Stimulated activated CD4-positive, alpha-beta T cell treated with anti-CD3 and anti-CD28 coated beads, Interleukin-4, amount 100 ng/mL, for 4 hours (primary cell): ENCODE data around the gene ACKR2.

Experiments
- DNase-seq, 2 experiments: peaks; one replicate each; pipeline ENCODE4 v3.0.0-alpha.2; 2020

ACKR2 gene

DNA sequence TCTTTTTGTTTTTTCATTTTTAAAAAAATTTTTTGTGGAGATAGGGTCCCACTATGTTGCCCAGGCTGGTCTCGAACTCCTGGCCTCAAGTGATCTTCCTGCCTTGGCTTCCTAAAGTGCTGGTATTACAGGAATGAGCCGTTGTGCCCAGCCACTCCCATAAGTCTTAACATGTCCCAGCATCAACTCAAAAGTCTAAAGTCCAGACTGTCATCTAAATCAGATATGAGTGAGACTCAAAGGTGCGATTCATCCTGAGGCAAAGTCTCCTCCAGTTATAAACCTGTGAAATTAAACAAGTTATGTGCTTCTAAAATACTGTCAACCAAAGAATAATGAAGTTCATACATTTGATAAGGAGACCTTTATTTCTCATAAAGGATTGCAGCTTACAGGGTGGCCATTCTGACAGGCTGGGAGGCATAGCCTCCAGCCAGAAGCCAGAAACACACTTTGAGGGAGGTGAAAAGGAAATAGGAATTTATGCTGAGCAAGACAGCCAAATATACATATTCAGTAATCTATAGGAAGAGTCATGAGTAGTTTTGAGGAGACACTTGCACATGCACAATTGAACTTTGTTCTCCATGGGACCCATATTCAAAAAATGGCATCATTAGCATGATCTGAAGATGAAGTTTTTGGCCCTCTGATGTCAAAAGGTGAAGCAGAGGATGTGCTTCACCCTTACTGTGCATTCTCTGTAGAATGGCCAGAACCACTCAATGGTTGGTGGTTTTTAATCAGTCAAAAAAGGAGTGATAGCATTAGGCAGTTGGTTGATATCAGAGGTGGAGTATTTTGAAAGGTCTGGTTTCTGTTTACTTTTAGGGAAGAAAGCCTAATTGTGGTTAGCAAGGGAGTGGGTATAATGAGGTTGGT is 85.7 kb downstream of the ACKR2 start:
- DNase-seq, result no peak

DNA sequence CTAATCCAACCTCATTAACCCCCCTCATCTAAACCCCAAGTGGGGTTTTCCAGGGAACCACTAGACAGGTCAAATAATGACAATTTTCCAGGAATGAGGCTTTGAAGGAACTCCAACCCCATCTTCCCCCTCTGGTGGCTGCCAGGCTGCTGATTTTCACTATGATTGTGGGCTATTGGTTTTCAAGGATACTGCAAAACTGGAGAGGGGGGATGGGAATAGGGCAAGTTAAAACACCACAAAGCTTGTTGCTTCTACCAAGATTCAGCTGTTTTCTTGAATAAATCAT is 86.3 kb downstream of the ACKR2 start:
- no peak for DNase-seq

- no peak for DNase-seq
These were observed 89.8 kb downstream of the ACKR2 start for GRCh38 chr3:42898896-42899675.

DNA sequence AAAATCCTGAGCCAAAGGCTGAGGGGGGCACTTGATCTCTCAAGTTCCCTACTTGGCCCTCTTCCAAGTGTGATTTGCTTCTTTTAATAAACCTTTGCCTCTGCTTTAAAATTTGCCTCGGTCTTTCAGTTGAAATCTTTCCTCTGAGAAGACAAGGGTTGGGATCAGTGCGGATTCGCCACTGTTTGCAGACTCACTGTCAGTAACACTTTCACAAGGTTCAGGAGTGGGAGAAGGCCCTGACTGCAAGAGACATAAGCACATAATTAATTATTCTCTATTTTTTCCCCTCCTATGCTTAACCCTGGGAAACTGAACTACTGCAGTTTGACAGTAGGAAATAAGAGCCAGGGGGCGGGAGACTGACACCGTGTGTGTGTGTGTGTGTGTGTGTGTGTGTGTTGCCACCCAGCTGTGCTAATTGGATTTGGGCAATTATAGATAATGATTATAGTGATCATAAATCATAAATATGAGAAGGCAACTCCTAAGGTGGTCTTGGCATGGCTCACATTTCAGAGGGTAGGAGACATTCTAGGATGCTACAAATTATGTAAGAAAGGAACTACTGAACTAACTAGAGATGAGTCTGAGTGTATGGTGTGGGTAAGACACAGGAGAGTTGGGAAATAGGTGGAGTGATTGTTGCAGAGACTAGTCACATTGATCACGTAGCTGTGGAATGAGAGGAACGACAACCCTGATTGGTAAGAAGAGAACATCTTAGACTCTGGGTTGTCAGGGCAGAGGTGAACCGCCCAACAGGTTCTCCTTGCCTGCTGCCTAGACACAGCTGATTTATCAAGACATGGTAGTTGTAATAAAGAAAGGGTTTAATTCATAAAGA is 91.2 kb downstream of the ACKR2 start:
- DNase-seq, result no peak

- no peak for DNase-seq
These were observed 91.8 kb downstream of the ACKR2 start for GRCh38 chr3:42901073-42901415.

GRCh38 chr3:42902257-42902656 is 93.0 kb downstream of the ACKR2 start:
- DNase-seq, result no peak

GRCh38 chr3:42904076-42904475 is 94.8 kb downstream of the ACKR2 start:
- no peak for DNase-seq

DNA sequence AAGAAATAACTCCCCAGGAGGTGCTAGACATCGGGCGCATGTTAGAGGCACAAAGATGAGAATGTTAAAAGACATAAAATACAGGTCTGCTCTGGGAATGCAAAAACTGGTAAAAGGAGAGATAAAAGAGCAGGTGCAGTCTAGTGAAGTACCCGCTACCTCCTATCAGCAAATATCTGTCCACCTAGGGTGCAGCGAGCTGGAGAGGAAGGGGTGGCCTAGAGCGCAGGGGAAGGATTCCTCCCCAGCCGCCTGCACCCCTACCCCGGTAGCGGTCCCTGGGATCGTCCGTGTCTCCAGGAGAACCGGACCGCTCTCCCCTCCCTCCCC is 96.5 kb downstream of the ACKR2 start:
- DNase-seq, result no peak

- DNase-seq, result peak; percentile 3 to 37
These were observed 97.0 kb downstream of the ACKR2 start, which contains the start of gene ZNF662 for GRCh38 chr3:42906070-42906847. ZNF662 (plus strand) TSS chr3:42906142; CDS start chr3:42908115, 1,973 bp downstream.

DNA sequence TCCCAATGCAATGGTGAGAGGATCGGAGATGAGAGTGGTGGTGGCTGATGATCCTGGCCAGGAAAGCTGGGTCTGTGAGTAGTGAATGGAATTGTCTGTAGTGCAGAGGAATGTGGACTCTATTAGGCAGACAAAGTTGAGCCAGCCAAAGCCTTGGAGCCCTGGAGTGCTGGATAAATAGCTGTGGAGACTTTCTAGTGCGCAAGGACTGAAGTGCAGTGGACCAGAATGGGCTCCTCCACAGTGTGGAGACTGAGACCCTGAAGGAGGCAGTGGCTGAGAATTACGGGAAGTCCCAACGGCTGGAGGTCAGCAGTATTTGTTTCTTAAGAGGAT is 97.6 kb downstream of the ACKR2 start:
- no peak for DNase-seq

DNA sequence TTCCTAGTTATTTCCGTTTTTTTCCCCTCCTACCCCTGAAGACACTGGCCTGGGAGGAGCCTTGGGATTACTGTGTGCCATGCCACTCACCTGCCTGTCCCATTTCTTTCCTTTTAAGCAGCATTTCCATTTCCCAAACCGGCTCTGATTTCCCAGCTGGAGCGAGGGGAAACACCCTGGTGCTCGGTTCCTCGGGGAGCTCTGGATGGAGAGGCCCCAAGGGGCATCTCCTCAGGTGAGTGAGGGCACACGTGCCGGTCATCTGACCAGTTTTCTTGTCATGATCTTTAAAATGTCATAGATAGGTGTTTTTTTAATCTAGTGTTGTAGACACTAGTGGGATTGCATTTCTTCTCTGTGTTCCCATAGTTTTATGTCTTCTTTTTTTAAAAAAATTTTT is 99.4 kb downstream of the ACKR2 start:
- no peak for DNase-seq

DNA sequence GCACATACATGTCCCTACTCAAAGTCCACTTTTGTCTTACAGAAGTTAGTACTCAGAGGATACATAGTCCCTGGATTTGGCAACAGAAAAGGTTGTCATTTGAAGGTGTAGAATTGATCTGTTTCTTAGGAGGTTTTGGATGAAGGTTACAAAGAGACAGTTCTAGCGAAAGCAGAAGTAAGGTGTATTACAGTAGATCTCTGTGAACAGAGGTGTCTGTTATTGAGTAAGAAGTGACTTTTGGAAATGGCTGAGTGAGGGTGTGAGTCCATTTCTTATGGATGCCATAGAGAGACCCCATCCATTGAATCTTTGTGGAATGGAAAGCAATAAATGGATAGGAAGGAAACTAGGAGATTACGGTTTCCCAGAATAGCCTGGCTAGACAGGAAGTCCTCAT is 102.3 kb downstream of the ACKR2 start:
- DNase-seq, result no peak

DNA sequence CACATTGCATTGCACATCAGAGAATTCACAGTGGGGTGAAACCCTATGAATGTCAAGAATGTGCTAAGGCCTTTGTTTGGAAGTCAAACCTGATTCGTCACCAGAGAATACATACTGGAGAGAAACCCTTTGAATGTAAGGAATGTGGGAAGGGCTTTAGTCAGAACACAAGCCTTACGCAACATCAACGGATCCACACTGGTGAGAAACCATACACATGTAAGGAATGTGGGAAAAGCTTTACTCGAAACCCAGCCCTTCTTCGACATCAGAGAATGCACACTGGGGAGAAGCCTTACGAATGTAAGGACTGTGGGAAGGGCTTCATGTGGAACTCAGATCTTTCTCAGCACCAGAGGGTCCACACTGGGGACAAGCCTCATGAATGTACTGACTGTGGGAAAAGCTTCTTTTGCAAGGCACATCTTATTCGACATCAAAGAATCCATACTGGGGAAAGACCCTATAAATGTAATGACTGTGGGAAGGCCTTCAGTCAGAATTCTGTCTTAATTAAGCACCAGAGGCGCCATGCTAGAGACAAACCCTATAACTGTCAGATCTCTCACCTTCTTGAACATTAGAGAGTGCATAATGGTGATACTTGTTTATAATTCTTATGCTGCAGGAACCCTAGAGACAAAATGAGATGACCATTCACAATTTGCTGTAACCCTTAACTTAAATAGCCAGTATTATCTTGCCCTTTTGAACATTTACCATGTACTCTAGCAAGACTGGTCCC is 105.7 kb downstream of the ACKR2 start:
- DNase-seq, result no peak
